H1 (cell line): ENCODE results near the gene SLC35B4. TPM values are rescaled to one million over a fixed set of nuclear protein-coding genes. Genes with fewer than 3 reads are reported as not detected.

ENCODE experiments used
- CTCF ChIA-PET: fragments of 300-600 bp; sonication (Branson Sonifier 250); formaldehyde crosslinking; loops from one replicate; lab custom pipeline; 2021; ENCODE audit not compliant: partially characterized antibody; lab: Charles Lee
- POLR2A ChIA-PET: fragments of 300-600 bp; sonication (Branson Sonifier 250); formaldehyde crosslinking; loops from one replicate; lab custom pipeline; 2021; ENCODE audit warnings: inconsistent platforms; ENCODE audit not compliant: partially characterized antibody; lab: Charles Lee
- DNase-seq, 2 experiments: peaks; one replicate each; pipeline versions ENCODE4 v3.0.0 to v3.0.0-alpha.2; 2010 to 2022; ENCODE audit warnings: low spot score in 2 of 2, low read depth in 1 of 2, mixed read lengths in 1 of 2
- FAIRE-seq: peaks from 2 replicates; lab custom pipeline; 2011; peaks lifted over from hg19 to GRCh38; lab: Jason Lieb, UNC
- H2AFZ ChIP-seq: 2 replicates; pipeline ENCODE4 v1.8.1; 2012; ENCODE audit warnings: low read length, inconsistent platforms
- H2AK5ac ChIP-seq: 2 replicates; pipeline ENCODE4 v1.6.1; 2013; ENCODE audit warnings: low read depth, low read length
- H2BK120ac ChIP-seq: replicated peaks from 2 replicates; pipeline ENCODE3; 2013; ENCODE audit warnings: low read depth, low read length, inconsistent platforms
- H2BK12ac ChIP-seq: 2 replicates; pipeline ENCODE4 v1.6.1; 2013; ENCODE audit warnings: low read depth, low read length
- H2BK15ac ChIP-seq: 2 replicates; pipeline ENCODE4 v1.6.1; 2013; ENCODE audit warnings: low read length
- H2BK20ac ChIP-seq: 2 replicates; pipeline ENCODE4 v1.6.1; 2013; ENCODE audit warnings: low read length
- H2BK5ac ChIP-seq: 2 replicates; pipeline ENCODE4 v1.6.1; 2013; ENCODE audit warnings: low read depth, low read length
- H3K14ac ChIP-seq: 2 replicates; pipeline ENCODE4 v1.6.1; 2013; ENCODE audit warnings: inconsistent platforms; ENCODE audit not compliant: insufficient read length
- H3K18ac ChIP-seq: 2 replicates; pipeline ENCODE4 v1.6.1; 2013; ENCODE audit warnings: low read length; ENCODE audit errors: extremely low read depth
- H3K23ac ChIP-seq: 2 replicates; pipeline ENCODE4 v1.6.1; 2013; ENCODE audit warnings: inconsistent platforms; ENCODE audit not compliant: insufficient read length
- H3K23me2 ChIP-seq: 2 replicates; pipeline ENCODE4 v1.6.1; 2013; ENCODE audit warnings: low read depth, low read length
- H3K27ac ChIP-seq: 2 replicates; pipeline ENCODE4 v1.6.1; 2011; ENCODE audit warnings: low read depth, low read length, inconsistent platforms
- H3K27me3 ChIP-seq, 4 experiments: replicated peaks in 1 of 4; 1 replicate in 1 of 4; 2 replicates in 3 of 4; pipeline versions ENCODE4 v1.6.1 to v1.8.1; 2011 to 2013; ENCODE audit warnings: low read length in 3 of 4, mild to moderate bottlenecking in 3 of 4, inconsistent platforms in 2 of 4, mixed read lengths in 2 of 4, moderate library complexity in 1 of 4; ENCODE audit not compliant: control insufficient read depth in 3 of 4, insufficient read depth in 3 of 4; ENCODE audit errors: extremely low read depth in 1 of 4
- H3K36me3 ChIP-seq, 4 experiments: 2 replicates each; pipeline versions ENCODE4 v1.6.1 to v1.8.1; 2011 to 2013; ENCODE audit warnings: mild to moderate bottlenecking in 4 of 4, low read length in 3 of 4, moderate library complexity in 2 of 4, control low read depth in 1 of 4, inconsistent platforms in 1 of 4; ENCODE audit not compliant: insufficient read depth in 4 of 4, control insufficient read depth in 2 of 4
- H3K4ac ChIP-seq: replicated peaks from 2 replicates; pipeline ENCODE3; 2013; ENCODE audit warnings: low read length, low read depth, mixed read lengths, inconsistent platforms; ENCODE audit not compliant: insufficient read length
- H3K4me1 ChIP-seq, 4 experiments: replicated peaks in 1 of 4; 1 replicate in 1 of 4; 2 replicates in 3 of 4; pipeline versions ENCODE4 v1.6.1 to v1.8.1; 2011 to 2013; ENCODE audit warnings: low read length in 3 of 4, inconsistent platforms in 2 of 4, mixed read lengths in 1 of 4; ENCODE audit not compliant: insufficient read depth in 4 of 4, control insufficient read depth in 3 of 4
- H3K4me2 ChIP-seq, 2 experiments: 2 replicates each; pipeline versions ENCODE4 v1.6.1 to v1.8.1; 2011 to 2013; ENCODE audit warnings: low read depth in 2 of 2, low read length in 2 of 2, control low read depth in 1 of 2, inconsistent platforms in 1 of 2, mild to moderate bottlenecking in 1 of 2; ENCODE audit not compliant: insufficient read depth in 1 of 2
- H3K4me3 ChIP-seq, 4 experiments: fragments of 200-600, 300-600 bp in 1 of 4; sonication (generic), shearing (Covaris generic), sonication (Bioruptor Twin) in 1 of 4; 2 replicates each; pipeline versions ENCODE4 v1.5.1 to v1.8.1; 2011 to 2016; ENCODE audit warnings: low read length in 4 of 4, low read depth in 3 of 4, control low read depth in 2 of 4, inconsistent platforms in 2 of 4, mild to moderate bottlenecking in 2 of 4, mixed read lengths in 1 of 4, moderate library complexity in 1 of 4; ENCODE audit not compliant: insufficient read depth in 2 of 4; ENCODE audit errors: extremely low read depth in 1 of 4
- H3K56ac ChIP-seq: replicated peaks from 2 replicates; pipeline ENCODE3; 2013; ENCODE audit warnings: low read depth, mild to moderate bottlenecking, mixed read lengths, low read length, inconsistent platforms; ENCODE audit not compliant: insufficient read length
- H3K79me1 ChIP-seq: 2 replicates; pipeline ENCODE4 v1.6.1; 2013; ENCODE audit warnings: low read depth, low read length, control low read depth
- H3K79me2 ChIP-seq, 2 experiments: 2 replicates each; pipeline versions ENCODE4 v1.6.1 to v1.8.1; 2012 to 2013; ENCODE audit warnings: low read length in 2 of 2, mild to moderate bottlenecking in 2 of 2, inconsistent platforms in 1 of 2; ENCODE audit not compliant: insufficient read depth in 2 of 2, control insufficient read depth in 1 of 2
- H3K9ac ChIP-seq, 4 experiments: replicated peaks in 1 of 4; 1 replicate in 1 of 4; 2 replicates in 3 of 4; pipeline versions ENCODE4 v1.6.1 to v1.8.1; 2011 to 2013; ENCODE audit warnings: low read depth in 3 of 4, low read length in 3 of 4, control low read depth in 2 of 4, mild to moderate bottlenecking in 2 of 4, moderate library complexity in 2 of 4, inconsistent platforms in 1 of 4; ENCODE audit errors: extremely low read depth in 1 of 4
- H3K9me3 ChIP-seq, 2 experiments: 2 replicates each; pipeline versions ENCODE4 v1.6.1 to v1.8.1; 2012 to 2013; ENCODE audit warnings: mild to moderate bottlenecking in 2 of 2, moderate library complexity in 2 of 2, control low read depth in 1 of 2, inconsistent platforms in 1 of 2, low read depth in 1 of 2, low read length in 1 of 2, mixed read lengths in 1 of 2; ENCODE audit not compliant: insufficient read depth in 2 of 2
- H4K20me1 ChIP-seq, 2 experiments: replicated peaks in 1 of 2; 2 replicates each; pipeline versions ENCODE3 to v1.8.1; 2011 to 2013; ENCODE audit warnings: inconsistent platforms in 2 of 2, low read length in 2 of 2, mild to moderate bottlenecking in 1 of 2; ENCODE audit not compliant: insufficient read depth in 2 of 2, control insufficient read depth in 1 of 2
- H4K5ac ChIP-seq: 2 replicates; pipeline ENCODE4 v1.6.1; 2013; ENCODE audit warnings: low read length, low read depth, mixed read lengths, inconsistent platforms; ENCODE audit not compliant: insufficient read length
- H4K8ac ChIP-seq: 2 replicates; pipeline ENCODE4 v1.8.0; 2013; ENCODE audit warnings: mild to moderate bottlenecking, moderate library complexity, low read length, inconsistent platforms; ENCODE audit not compliant: insufficient read depth; ENCODE audit errors: extremely low read depth
- H4K91ac ChIP-seq: replicated peaks from 2 replicates; pipeline ENCODE3; 2013; ENCODE audit warnings: low read length, mixed read lengths, inconsistent platforms; ENCODE audit not compliant: insufficient read length
- GTF2F1 ChIP-seq: IDR thresholded peaks from 2 replicates; pipeline ENCODE4 v1.6.1; 2012; ENCODE audit warnings: low read depth, low read length, improper control_type of control experiment, borderline replicate concordance
- KDM5A ChIP-seq: fragments of 200-600 bp; IDR thresholded peaks from 2 replicates; pipeline ENCODE4 v1.7.1; 2012; ENCODE audit warnings: mild to moderate bottlenecking, low read length, inconsistent platforms, mixed read lengths
- NANOG ChIP-seq: IDR thresholded peaks from 2 replicates; pipeline ENCODE4 v1.6.1; 2011; ENCODE audit warnings: low read length, low read depth, mild to moderate bottlenecking, inconsistent platforms; ENCODE audit not compliant: insufficient read depth, poor library complexity, severe bottlenecking
- NRF1 ChIP-seq: IDR thresholded peaks from 2 replicates; pipeline ENCODE4 v1.6.1; 2011; ENCODE audit warnings: mild to moderate bottlenecking, low read depth, low read length, improper control_type of control experiment
- PHF8 ChIP-seq: fragments of 200-600 bp; sonication (generic); conservative IDR thresholded peaks from 2 replicates; pipeline ENCODE4 v1.7.1; 2012; ENCODE audit warnings: low read depth, mild to moderate bottlenecking, inconsistent platforms, low read length, moderate library complexity
- POLR2A ChIP-seq, 2 experiments: IDR thresholded peaks; 1 replicate in 1 of 2; 2 replicates in 1 of 2; pipeline ENCODE4 v1.6.1; 2011; ENCODE audit warnings: low read depth in 2 of 2, low read length in 2 of 2, mild to moderate bottlenecking in 2 of 2; ENCODE audit errors: control extremely low read depth in 1 of 2
- SAP30 ChIP-seq: fragments of 300-600 bp; sonication (generic); IDR thresholded peaks from 2 replicates; pipeline ENCODE4 v1.7.1; 2012; ENCODE audit warnings: low read length, moderate library complexity, mild to moderate bottlenecking, inconsistent platforms; ENCODE audit not compliant: insufficient read depth, insufficient replicate concordance
- TAF7 ChIP-seq: optimal IDR thresholded peaks from 2 replicates; pipeline ENCODE3; 2011; ENCODE audit warnings: low read depth, mild to moderate bottlenecking, inconsistent platforms, low read length, moderate library complexity, borderline replicate concordance
- TBP ChIP-seq: IDR thresholded peaks from 2 replicates; pipeline ENCODE4 v1.6.1; 2011; ENCODE audit warnings: low read depth, low read length, improper control_type of control experiment
- TEAD4 ChIP-seq: IDR thresholded peaks from 2 replicates; pipeline ENCODE4 v1.6.1; 2012; ENCODE audit warnings: low read depth, low read length, inconsistent platforms, mixed read lengths
- WGBS, 2 experiments: shearing (Covaris generic) in 1 of 2; methylation state at CpG; one replicate each; pipeline versions ENCODE4 v1.1.6 to v1.1.7; 2013 to 2015; ENCODE audit warnings: low lambda C conversion rate in 2 of 2, mixed read lengths in 2 of 2, inconsistent platforms in 1 of 2, low coverage in 1 of 2, missing lambda C conversion rate in 1 of 2; ENCODE audit not compliant: insufficient replicate concordance in 2 of 2, insufficient coverage in 1 of 2, insufficient read length in 1 of 2; ENCODE audit errors: extremely low coverage in 1 of 2, missing lambda C conversion rate in 1 of 2; 5-methylcytosine and 5-hydroxymethylcytosine counted together
- polyA plus RNA-seq, 7 experiments: library from polyadenylated mRNA; depleted of rRNA in 3 of 7; stranded (reverse) in 5 of 7; unstranded in 2 of 7; fragments of >200 nt in 5 of 7; fragments of 200-250 nt in 2 of 7; gene quantifications; 1 replicate in 5 of 7; 2 replicates in 1 of 7; 4 replicates in 1 of 7; pipeline versions ENCODE4 v1.2.1 to v1.2.3, GENCODE V29; 2011 to 2013; ENCODE audit warnings: missing spikeins in 2 of 7, mixed read lengths in 2 of 7
- total RNA-seq: library from RNA; stranded (reverse); fragmentation: NEBNext Ultra II Directional; extraction: Animal tissue kit (Norgen Biotek cat#: 25700); gene quantifications from 2 replicates; pipeline ENCODE4 v1.2.1, GENCODE V29; 2021

The SLC35B4 gene
- total and polyA plus RNA-seq, 2 of the 8 experiments (the other 6 are each of a cell fraction or from before 2014, with no cell fraction given), result 28.9 to 34.6 TPM

DNA sequence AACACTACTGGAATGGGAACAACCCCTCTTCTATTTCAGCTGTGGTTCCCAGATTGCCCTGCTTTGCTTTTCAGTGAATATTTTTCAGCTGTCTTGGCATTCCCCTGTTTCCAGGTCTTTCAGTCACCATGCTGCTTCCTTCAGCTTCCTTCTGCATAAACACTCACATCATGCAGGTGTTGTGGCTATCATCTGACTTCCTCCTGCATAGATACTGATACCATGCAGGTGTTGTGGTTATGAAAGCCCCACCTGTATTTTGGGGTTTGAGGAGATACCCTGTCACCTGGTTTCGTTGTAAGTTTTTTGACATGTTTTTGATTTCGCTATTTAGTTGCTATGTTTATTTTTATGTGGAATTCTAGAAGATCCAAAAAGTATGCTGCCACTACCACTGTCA is 71.5 kb downstream of the SLC35B4 start:
- Histone ChIP-seq H3K27ac (no peak overlapping the region), H2BK5ac (no peak overlapping the region), H3K36me3 (no peaks in the 10 kb centered on the region), H3K4me1 (no peaks in the 10 kb centered on the region), H4K8ac (no peak overlapping the region), H3K27me3 (no peaks in the 10 kb centered on the region), H2AK5ac (no peak overlapping the region), H3K23me2 (no peaks in the 10 kb centered on the region), H2BK120ac (no peak overlapping the region), H3K79me2 (no peaks in the 10 kb centered on the region), H4K20me1 (no peaks in the 10 kb centered on the region), H4K91ac (no peak overlapping the region), H3K4me3 (no peak overlapping the region), H4K5ac (no peak overlapping the region), H3K9me3 (no peaks in the 10 kb centered on the region), H2BK20ac (no peak overlapping the region), H3K4me2 (no peak overlapping the region), H3K79me1 (no peaks in the 10 kb centered on the region), H3K4ac (no peak overlapping the region), H3K18ac (no peak overlapping the region), H2AFZ (no peak overlapping the region), H2BK15ac (no peak overlapping the region), H3K56ac (no peak overlapping the region), H3K9ac (no peak overlapping the region), H3K23ac (no peak overlapping the region), H3K14ac (no peak overlapping the region), H2BK12ac (no peak overlapping the region)
- FAIRE-seq (no peak), DNase-seq (no peak)
- 91% methylated on average over 2 of the region's 2 CpGs; no CpG with 5 or more reads in 1 of the 2 experiments for WGBS, 2 experiments
- TF ChIP-seq TEAD4 (no peak), TAF7 (no peak), PHF8 (no peak), GTF2F1 (no peak), KDM5A (no peak), POLR2A (IDR thresholded peaks at IDR 0.05; ENCODE audit: control extremely low read depth in 1 of 2, low read depth in 2 of 2, low read length in 2 of 2) (no peak), SAP30 (no peak), NRF1 (no peak), TBP (no peak), NANOG (no peak)
- POLR2A ChIA-PET, result no interaction called here
- CTCF ChIA-PET, result no interaction called here
